Embryonic facial prominence (tissue), 1 donor: ENCODE measurements around the gene RTN4RL1.

ENCODE experiments used
- DNase-seq: peaks from one replicate; pipeline ENCODE4 v3.0.0-alpha.2; 2016; ENCODE audit errors: extremely low spot score

Gene RTN4RL1

DNA sequence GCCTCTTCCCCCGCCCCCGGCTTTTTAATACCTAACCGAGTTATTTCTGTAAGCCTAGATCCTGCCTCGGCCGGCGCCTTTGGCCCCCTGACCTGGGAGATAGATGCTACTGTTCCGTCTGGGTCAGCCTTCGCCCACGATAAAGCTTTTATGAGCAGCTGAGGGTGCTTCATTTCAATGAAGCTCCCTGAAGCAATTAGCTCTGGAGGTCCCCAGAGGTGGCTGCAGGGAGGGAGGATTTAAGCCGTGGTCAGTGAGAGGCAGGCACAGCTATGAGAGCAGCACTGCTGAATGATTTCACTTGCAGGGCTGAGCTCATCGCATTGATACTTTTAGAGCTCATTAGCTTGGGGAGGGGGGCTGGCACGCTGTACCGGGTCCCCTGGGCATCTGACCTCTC is 105.9 kb downstream of the RTN4RL1 start:
- no peak for DNase-seq

DNA sequence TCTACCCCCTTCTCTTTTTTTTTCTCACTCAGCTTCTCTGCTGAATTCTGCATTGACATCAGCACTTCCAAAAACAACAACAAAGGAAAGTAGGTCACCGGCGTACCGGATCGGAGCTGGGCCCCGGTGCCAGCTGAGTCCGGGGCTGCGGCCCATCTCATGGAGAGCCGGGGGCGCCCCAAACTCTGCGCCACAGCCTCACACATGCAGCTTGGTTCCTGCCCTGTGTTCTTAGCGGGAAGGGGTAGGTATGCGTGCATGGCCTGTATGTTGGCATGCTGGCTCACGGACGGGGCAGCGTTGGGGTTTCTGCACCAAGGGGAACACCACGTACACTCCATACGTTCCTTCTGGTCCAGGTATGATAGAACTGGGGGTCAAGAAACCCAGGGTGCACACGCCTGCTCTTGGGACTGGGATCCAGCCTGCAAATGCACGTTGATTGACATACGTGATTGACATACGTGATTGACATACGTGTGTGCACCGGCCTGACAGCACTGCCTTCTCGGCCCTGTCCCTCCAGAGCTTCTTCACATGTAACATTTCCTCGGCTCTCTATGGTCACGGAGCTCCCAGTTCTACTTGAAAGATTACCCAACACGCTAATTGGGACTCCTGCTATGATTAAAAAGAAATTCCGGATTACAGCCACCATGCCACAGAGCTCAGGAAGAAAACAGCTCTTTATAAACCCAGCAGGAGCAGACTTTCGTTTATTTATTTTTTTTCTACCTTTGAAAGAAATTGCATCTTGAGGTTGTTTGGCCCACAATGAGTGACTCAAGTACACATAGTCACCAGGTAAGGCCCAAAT is 106.6 kb downstream of the RTN4RL1 start:
- no peak for DNase-seq

DNA sequence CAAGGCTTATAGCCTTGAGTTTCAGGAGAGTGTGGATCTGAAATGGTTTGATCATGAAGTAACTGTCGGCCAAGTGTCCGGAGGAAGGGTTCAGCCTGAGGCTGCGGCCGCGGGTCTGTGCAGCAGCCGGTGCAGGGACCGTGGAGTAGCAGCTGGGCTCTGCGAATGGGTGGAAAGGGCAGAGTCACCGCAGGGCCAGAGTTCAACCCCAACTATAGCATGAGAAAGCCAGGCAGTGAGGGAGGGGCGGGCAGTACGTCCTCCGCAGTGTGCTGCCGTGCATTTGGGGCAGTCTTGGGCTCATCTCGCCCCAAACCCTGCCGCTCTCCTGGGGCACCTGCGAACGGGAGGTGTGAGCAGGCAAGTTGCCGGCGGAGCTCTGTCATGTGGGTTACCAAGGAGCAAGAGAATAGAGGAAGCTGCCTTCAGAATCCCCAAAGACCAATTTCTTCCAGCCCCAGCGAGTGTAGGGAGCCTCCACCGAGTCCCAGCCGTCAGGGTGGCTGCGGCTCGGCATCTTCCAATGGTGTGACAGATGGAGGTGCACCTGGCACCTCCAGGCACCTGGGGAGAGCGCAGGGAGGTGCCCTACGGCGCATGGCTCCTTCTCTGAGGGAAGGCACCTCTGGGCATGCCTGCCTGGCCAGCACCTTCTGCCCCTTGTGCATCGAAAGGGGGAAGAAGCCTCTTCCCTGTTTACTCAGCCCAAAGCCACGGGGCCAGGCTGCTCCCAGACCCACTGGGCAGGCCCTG is 108.0 kb downstream of the RTN4RL1 start:
- DNase-seq: no peak

DNA sequence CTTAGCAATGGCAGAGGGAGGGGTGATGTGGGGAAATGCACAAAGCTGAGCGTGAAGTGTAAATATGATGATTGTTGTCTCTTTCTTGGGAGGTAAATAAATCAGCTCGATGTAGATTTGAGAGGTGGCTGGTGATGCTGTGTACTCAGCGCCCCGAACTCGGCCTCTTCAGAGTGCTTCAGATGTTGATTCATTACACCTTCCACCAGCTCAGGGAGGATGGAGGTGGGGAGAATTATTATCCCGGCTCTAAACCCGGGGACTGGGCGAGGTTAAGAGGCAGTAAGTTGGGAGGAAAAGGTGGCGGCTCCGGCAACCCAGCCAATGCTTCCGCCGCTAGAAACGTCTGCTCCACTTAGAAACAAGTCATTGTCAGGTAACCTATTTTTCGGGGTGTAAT is 108.8 kb downstream of the RTN4RL1 start:
- DNase-seq: no peak

DNA sequence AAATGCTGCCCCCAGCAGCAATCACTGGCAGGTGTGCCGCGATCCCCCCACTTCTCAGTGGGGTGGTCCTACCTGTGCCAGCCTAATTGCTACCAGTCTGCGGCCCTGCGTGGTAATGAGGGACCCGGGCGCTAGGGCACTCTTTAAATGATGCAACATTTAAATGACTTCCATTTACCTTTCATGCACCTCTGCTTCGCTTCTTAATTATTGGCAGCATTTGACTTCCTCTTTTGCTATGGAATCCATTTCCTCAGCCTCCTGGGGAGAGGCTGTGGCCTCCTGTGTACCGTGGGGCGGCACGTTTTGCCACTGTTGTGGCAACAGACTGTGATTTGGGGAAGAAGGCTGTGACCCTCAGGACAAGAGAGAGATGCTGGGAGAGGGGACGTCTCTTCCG is 109.2 kb downstream of the RTN4RL1 start:
- DNase-seq: no peak

DNA sequence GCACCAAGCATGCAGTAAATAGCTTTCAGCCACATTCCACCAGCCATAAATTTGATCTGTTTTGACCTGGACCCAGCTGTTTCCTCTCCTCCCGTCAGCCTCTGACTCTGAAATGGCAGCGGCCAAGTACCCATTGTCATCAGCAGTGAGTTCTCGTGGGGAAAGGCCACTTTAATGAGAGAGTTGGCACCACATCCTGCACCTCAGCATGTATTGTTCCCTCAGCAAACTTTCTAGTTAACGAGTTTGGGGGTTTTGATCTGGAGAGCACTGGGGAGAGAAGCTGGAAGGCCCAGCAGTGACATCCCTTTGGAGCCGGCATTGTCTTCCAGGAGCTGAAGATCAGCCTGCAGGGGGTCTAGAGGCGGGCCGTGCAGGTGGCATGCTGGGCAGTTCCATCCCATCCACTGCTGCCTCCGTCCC is 110.5 kb downstream of the RTN4RL1 start:
- DNase-seq: no peak

DNA sequence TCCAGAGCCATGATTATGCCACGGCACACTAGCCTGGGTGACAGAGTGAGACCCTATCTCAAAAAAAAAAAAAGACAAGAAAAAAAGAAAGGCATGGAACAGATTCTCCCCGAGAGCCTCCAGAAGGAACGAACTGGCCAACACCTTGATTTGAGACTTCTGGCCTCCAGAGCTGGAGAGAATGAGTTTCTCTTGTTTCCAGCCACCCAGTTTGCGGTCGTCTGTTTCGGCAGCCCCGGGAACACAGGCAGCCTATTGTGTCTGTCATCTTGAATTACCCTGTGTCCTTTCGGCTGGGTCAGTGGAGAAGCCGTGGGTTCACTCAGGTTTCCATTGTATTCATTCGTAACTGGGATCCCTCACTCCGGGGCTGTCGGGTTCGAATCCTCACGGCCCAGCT is 111.4 kb downstream of the RTN4RL1 start:
- no peak for DNase-seq

DNA sequence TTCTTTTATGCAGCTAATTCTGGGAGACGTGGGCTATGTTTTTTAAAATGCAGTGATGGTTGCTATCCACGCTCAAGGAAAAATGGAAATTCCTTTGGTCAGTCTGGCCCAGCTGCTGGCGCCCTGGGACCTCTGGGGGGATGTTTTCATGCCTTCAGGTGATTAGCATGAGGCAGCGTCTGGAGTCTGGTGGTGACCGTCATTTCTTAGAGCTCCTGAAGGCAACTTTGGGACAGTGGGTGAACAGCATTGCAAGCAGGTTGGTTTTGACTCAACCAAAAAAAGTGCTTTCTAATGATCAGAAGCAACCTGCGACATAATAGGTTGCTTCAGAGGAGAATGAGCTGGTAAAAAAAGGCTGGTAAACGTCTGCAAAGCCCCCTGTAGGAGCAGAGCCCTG is 113.0 kb downstream of the RTN4RL1 start:
- DNase-seq: no peak

DNA sequence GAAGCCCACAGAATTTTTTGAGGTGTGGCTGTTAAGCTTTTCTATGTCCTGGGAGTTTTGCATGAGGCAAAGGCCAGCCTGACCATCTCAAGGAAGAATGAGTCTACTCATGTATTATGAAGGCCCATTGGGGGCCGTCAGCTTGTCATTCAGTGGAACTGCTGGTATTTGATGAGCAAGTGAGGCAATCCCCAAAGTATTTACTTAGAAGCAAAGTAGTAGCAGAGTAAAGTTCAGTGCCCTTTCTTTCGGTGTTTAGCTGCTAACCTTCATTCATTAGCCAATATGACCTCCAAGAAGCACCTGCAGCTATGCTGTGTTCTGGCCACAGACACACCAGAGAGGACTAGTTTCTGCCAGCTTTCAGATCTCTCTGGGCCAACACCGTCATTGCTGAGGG is 115.1 kb downstream of the RTN4RL1 start:
- no peak for DNase-seq

DNA sequence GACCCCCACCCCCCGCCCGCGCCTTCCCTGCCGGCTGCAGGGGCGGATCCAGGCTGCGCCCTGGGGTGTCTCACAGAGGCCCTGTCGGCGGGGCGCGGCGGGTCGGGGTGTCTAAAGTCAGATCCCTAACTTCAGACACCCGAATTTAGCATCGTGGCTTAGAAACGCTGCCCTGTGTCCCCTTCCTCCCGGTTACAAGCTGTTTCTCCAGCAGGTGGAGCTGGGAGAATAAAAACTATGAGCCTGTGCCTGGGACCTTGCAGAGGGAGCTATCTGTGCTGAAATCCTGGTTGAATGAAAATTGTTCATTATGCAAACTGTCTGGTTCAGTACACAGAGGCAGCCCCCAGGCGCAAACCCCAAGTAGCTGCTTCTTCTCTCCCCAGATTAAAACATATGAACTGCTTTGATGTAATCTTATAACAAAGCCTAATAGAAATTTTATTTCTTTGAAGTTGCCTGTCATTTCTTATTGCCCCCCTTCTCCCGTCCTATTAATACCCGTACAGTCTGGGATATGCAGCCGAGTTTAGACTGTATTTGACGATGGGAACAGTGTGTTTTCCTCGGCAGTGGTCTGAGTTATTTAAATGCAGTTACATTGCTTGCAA is 116.3 kb downstream of the RTN4RL1 start:
- DNase-seq: peak; percentile 87

DNA sequence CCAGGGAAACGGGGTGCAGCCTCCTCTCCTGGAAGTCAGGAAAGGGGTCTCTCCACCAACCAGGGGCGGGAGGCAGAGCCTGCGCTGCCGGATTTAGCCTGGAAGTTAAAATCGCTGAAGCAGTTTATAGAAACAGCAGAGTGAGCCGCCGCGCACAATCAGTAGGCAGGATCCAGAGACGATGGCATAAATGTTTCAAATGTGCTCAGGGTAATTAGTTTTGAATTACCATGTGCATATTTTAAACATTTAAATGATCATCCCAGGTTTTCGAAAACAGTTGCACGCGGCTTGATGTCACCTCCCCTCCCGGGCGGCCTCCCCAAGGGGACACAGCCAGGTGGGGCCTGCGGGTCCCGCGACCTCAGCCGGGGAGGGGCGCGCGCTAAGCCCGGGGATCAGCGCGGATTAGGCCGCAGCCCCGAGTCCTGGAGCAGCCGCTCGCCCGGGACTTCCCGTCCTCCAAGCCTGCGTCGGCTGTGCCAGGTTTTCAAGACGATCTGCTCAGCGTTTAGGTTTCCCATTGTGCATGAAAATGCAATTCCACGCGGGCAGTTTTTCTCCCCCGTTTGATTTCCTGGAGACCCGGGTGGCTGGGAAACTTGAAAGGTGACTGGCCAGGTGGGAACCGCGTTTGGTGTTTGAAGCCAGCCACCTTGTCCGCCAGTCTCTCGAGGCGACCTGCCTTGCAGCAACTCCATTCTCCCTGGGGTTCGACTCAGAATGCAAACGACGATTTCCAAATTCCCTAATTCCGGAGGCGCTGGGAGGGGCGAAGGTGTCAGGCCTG is 117.0 kb downstream of the RTN4RL1 start:
- DNase-seq: no peak

DNA sequence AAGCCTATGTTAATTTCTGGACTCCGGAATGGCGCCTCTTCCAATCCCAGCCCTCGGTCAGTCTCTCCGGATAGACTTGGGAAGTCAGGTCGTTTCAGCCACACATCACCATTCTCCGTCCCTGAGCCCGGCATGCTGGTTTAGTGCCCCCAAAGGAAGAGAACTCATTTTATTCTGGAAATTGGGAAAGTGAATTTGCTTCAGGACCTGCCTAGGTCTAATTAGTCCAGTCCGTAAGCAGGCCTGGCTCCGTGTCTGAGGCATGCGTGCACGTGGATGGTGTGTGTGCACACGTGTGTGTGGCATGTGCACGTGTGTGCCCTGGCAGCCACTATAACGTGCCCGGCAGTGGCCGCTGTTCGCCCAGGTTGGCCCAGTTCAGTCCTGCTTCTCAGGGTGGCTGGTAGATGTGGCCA is 117.9 kb downstream of the RTN4RL1 start:
- DNase-seq: no peak

DNA sequence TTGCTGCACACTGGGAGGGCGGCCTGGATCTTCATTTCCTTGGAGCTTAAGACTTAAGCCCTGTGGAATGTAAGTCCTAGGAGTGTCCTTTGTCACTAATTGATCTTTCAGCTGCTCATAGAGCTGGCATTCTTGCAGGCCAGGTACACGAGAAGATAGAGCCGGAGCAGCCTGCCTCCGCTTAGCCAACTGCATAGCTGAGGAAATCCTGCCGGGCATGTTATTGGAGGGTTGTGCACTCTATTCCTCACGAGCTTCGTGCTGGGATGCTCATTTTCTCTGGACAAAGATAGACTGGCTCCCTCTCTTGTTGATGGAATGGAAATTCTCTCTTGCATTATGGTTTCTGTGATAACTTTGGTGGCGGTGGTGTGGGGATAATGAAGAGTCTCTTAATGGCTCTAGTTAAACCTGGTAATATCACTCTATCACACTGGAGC is 118.5 kb downstream of the RTN4RL1 start:
- DNase-seq: no peak

DNA sequence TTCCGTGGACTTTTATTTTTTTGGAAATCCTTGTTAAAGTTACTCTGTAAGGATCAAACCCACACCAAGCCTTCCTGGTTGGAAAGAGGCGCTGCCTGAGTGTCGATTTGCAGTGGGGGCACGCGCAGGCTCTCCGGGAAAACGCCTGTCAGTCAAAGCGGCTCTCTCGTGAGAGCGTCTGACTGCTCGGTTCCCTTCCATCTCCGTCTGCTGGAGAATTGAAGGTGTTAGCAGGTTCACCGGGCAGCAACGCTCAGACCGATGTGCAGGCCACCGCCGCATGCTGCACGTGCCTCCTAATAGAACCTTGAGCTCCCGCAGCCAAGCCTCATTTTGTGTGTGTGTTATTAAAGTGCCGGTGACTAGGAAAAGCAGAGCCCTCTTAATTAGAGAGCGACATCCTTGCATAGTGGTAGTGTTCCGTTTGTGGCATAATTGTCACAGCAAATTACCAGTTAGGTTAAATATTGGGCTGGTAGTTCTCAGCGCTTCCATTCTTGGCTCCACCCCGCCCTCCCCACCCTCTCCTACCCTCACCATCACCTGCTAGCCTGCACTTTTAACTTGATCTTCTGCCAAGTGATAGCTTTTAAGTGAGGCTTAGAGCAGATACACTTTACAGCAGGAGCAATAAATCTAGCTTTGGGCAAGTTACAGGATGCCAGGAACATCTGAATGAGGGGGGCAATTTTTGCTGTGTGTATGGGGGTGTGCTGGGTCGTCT is 119.8 kb downstream of the RTN4RL1 start:
- no peak for DNase-seq

DNA sequence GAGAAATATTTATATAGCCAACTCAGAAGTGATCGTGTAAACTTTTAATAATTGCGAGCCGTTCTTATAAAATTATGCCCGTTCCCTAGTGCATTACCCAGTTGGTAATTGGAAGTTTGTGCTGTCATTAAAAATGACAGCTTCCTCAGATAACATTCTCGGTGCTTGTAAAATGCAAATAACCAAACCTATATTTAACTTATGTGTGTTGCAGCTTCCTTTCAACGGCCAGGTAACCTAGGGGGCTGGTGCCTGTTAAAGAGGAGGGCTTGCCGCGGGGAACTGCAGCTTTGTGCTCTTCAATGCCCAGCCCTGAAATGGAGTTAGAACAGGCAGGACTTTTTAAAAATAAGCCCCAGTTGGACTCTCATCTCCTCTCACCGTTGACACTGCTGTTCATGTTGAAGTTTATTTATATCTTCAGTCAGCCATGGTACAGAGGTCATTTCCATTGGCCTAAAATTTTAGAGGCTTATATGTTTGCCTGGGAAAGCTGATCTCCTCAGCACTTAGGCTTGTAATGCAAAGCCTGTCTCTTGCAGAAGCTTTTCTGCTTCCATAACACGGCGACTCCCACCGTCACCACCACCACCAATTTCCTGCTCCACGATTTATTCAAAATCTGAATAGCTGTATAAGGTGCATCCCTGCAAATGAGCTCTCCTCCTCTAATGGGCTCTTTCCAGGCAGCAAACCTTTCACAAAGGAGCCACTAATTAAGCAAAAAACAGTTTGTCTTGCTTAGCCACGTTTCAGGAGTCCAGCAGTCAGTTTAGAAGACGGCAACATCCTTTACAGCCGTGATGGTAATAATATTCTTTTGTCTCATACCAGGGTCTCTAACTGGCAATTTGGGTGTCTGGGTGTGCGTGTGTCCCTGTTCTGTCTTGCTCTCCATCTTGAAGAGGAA is 120.6 kb downstream of the RTN4RL1 start:
- no peak for DNase-seq

DNA sequence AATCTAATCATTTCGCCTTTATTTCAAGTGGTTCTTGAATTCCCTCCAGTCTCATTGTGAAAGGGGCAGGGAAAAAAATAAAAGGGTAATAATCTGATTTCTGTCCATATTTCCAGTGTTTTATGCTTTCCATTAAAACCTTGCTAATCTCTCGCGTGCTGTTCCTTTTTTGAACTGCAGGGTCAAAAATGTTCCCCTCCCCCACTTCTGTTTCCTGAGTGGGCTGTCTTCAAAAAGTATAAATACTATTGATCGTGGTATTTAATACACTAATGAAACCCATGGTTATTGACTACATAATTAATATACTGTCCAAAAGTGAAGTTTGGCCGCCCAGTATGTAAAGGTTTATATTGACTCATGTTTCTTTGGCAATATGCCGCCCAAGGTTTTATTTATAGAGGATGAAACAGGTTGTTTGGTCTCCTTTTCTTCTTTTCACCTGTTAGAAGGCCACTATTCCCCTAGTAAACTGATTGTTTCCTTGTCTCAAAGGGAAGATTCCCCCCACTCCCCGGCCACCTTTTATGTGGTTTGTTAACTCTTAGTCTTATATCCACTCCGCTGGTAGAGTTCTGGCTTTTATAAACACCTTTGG is 125.6 kb downstream of the RTN4RL1 start:
- DNase-seq: no peak

DNA sequence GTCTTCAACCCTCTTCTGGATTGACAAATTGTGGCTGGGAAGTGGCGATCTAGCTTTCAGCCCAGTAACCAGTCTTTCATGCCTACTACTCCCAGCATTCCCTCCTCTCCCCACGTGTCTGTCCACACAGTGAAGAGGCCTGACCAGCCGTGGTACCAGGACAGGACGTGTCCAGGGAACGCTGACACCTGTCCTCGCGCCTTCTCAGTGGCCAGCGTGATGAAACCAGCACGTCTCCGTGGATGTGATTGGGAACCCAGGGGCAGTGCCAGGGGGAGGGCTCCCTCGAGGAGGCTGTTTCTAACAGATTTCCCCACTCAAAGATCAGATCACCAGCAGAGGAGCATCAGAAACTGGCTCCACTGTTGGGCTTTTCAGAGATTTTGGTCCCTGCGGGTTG is 126.3 kb downstream of the RTN4RL1 start:
- DNase-seq: no peak

DNA sequence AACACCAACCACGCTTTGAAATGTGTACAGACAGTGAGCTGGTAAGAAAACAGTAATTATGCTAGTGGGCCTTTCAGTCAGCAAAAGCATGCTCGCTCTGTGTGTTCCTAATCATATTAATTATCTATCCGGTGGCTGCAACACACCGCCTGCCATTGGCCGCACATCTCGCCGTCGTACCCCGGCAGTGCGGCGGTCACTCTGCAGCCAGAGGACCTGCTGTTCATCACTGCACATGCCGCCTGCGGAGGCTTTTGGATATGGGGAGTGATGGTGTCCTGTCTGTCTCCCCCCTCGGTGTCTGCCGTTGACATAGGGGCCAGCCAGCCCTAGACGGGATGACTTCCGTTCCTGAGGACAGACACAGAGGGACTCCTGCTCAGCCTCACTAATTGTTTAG is 126.8 kb downstream of the RTN4RL1 start:
- no peak for DNase-seq

DNA sequence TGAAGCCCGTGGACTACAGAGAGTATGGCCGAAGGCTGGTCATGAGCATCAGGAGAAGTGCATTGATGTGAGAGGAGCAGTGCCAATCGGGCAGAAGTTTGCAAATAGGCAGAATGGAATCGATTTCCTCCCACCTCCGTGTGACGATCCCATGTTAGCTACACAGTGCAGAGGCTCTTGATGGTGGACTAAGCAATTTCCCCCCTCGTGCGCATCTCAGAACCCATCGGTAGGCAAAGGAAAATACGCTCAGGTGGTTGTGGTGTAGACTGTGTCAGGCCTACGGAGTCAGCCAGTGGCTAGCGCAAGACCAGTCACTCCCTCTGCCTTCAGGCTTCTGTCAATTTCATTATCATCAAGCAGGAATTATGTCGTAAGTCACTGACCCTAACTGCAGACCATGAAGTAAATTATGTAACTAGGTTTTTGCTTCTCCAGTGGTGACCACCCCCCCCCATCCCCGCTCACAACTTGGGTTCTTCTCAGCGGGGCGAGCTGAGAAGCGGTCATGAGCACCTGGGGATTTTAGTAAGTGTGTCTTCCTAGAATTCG is 128.0 kb downstream of the RTN4RL1 start:
- DNase-seq: no peak
